GM12873 (cell line): Measurements from ENCODE around the gene SLC25A48.

Source experiments
- TF ChIP-seq, protein P1 (sequence below): IDR thresholded peaks from 2 replicates; pipeline ENCODE4 v1.5.1; 2012; ENCODE audit warnings: low read depth, mild to moderate bottlenecking, moderate library complexity, low read length, control low read depth; ENCODE audit not compliant: insufficient read depth; ENCODE audit errors: missing control alignments

SLC25A48 gene

GRCh38 chr5:135864503-135865435 is 30.3 kb downstream of the SLC25A48 start:
- TF ChIP-seq, protein P1, sequence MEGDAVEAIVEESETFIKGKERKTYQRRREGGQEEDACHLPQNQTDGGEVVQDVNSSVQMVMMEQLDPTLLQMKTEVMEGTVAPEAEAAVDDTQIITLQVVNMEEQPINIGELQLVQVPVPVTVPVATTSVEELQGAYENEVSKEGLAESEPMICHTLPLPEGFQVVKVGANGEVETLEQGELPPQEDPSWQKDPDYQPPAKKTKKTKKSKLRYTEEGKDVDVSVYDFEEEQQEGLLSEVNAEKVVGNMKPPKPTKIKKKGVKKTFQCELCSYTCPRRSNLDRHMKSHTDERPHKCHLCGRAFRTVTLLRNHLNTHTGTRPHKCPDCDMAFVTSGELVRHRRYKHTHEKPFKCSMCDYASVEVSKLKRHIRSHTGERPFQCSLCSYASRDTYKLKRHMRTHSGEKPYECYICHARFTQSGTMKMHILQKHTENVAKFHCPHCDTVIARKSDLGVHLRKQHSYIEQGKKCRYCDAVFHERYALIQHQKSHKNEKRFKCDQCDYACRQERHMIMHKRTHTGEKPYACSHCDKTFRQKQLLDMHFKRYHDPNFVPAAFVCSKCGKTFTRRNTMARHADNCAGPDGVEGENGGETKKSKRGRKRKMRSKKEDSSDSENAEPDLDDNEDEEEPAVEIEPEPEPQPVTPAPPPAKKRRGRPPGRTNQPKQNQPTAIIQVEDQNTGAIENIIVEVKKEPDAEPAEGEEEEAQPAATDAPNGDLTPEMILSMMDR = no peak

DNA sequence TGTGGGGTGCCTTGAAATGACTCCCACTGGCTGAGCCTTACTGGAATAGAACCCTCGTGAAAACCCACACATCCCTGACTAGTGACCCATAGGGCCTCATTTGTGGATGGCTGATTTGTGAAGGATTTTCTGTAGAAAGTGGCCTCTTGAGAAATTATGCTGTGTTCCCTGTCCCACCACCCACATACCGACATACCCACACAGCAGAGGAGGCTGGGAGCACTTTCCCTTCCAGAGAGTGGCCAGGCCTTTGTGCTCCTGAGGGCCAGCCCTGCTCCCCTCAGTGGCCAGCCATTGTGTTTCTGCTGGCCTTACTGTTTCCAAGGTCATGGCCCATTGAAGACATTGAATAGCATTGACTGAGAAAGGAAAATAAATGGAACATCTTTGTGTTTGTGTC is 31.6 kb downstream of the SLC25A48 start:
- TF ChIP-seq, protein P1 = no peak

DNA sequence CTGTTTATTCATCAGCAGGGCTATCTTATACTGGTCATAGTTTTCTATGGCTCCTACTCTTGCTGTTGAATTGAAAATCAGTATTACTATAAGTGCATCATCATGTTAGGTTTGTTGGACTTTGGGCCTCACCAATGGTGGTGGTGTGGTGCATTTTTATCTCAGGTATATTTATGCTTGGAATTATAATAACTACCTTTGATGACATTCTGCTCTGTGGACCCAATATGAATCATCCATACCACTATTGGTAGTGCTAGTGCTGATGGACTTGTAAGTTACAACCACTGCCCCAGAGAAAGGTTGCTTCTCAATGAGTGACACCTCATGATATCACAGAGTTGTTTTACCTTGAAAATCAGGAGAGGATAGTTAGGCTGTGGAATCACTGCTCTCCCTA is 33.1 kb downstream of the SLC25A48 start:
- TF ChIP-seq, protein P1 = no peak

GRCh38 chr5:135868681-135869080 is 34.2 kb downstream of the SLC25A48 start:
- TF ChIP-seq, protein P1 = no peak

DNA sequence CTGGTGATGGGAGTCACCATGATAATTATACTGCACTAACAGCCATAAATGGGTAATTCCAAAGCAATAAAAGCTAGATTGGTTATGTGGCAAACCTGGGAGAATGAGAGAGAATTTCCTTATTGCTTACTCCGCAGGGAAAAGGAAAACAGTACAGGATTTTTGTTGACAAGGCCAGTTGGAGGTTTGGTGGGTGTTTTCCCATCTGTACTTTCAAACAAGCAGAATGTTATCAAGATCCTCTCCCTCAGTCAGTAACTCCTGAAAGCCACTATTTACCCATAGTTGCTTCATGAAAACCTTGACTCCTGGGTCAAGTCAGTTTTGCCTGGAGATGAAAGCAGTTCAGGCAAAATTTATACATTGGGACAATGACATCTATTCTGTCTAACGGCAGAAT is 34.8 kb downstream of the SLC25A48 start:
- TF ChIP-seq, protein P1 = no peak

- TF ChIP-seq, protein P1 = no peak
Observed at GRCh38 chr5:135869935-135870334, 35.5 kb downstream of the SLC25A48 start.

DNA sequence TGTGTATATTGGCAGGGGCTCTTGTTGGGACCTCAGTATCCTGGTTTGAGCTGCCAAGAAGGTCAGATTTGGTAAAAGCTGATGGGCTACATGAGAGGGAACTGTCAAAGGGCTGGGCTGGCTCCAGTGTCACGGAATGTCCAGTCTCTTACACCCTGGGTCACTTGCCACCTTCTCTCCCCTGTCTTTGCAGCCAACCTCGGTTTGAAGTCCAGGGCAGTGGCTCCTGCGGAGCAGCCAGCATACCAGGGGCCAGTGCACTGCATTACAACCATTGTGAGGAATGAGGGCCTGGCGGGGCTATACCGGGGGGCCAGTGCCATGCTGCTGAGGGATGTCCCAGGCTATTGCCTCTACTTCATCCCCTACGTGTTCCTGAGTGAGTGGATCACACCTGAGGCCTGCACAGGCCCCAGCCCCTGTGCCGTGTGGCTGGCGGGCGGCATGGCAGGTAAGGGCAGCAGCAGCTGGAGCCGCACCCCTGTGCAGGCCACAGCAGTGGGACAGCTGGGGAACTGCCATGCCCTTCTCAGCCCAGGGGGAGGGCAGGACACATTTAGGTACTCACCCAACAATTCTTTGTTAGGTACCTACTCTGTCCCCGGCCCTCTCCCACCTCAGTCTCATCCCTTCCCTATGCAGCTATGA is 36.9 kb downstream of the SLC25A48 start:
- TF ChIP-seq, protein P1 = no peak
